ENCODE data around the gene TMEM273.

DNA sequence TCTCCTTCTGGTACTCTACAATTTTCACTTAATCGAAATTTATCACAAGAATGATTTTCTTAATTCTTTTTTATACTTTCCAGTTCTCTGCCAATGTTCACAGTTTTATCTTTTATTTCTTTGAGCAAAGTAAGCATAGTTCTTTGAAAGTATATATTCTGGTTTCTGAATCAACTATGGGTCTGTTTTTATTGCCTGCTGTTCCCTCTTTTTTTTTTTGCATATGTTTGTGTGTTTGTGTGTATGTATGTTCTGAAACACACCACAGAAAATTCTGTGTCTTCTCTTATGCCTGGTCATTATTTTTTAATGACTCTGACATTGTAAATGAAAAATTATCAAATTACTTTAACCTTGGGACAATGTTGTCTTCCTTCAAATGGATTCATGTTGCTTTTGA, 15.9 kb upstream of the TMEM273 start:
- TF ChIP-seq ZNF274 (IDR thresholded peaks at IDR 0.05; ENCODE audit: low read depth, low read length) (no peak), POLR2A (IDR thresholded peaks at IDR 0.05; ENCODE audit: borderline replicate concordance, extremely low read depth, insufficient read depth, insufficient read length) (no peak)
- TF ChIP-seq, protein P1, sequence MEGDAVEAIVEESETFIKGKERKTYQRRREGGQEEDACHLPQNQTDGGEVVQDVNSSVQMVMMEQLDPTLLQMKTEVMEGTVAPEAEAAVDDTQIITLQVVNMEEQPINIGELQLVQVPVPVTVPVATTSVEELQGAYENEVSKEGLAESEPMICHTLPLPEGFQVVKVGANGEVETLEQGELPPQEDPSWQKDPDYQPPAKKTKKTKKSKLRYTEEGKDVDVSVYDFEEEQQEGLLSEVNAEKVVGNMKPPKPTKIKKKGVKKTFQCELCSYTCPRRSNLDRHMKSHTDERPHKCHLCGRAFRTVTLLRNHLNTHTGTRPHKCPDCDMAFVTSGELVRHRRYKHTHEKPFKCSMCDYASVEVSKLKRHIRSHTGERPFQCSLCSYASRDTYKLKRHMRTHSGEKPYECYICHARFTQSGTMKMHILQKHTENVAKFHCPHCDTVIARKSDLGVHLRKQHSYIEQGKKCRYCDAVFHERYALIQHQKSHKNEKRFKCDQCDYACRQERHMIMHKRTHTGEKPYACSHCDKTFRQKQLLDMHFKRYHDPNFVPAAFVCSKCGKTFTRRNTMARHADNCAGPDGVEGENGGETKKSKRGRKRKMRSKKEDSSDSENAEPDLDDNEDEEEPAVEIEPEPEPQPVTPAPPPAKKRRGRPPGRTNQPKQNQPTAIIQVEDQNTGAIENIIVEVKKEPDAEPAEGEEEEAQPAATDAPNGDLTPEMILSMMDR (IDR thresholded peaks at IDR 0.05 in 2 of 3, conservative IDR thresholded peaks at IDR 0.05 in 1 of 3; ENCODE audit: borderline replicate concordance in 1 of 3, insufficient read depth in 1 of 3, low read depth in 2 of 3, low read length in 2 of 3) = no peak
- TF ChIP-seq, protein P2, sequence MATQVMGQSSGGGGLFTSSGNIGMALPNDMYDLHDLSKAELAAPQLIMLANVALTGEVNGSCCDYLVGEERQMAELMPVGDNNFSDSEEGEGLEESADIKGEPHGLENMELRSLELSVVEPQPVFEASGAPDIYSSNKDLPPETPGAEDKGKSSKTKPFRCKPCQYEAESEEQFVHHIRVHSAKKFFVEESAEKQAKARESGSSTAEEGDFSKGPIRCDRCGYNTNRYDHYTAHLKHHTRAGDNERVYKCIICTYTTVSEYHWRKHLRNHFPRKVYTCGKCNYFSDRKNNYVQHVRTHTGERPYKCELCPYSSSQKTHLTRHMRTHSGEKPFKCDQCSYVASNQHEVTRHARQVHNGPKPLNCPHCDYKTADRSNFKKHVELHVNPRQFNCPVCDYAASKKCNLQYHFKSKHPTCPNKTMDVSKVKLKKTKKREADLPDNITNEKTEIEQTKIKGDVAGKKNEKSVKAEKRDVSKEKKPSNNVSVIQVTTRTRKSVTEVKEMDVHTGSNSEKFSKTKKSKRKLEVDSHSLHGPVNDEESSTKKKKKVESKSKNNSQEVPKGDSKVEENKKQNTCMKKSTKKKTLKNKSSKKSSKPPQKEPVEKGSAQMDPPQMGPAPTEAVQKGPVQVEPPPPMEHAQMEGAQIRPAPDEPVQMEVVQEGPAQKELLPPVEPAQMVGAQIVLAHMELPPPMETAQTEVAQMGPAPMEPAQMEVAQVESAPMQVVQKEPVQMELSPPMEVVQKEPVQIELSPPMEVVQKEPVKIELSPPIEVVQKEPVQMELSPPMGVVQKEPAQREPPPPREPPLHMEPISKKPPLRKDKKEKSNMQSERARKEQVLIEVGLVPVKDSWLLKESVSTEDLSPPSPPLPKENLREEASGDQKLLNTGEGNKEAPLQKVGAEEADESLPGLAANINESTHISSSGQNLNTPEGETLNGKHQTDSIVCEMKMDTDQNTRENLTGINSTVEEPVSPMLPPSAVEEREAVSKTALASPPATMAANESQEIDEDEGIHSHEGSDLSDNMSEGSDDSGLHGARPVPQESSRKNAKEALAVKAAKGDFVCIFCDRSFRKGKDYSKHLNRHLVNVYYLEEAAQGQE (IDR thresholded peaks at IDR 0.05; ENCODE audit: low read depth) = no peak
